Adrenal gland (tissue), 12 donors: Measurements from ENCODE around the gene METAP2. TPM values are rescaled to one million over a fixed set of nuclear protein-coding genes. Genes with fewer than 3 reads are reported as not detected.

Experiments used
- DNase-seq, 7 donors: peaks; one replicate each; pipeline ENCODE4 v3.0.0-alpha.2; 2019 to 2020
- H3K27ac ChIP-seq, 5 donors: fragments of 200-600 bp; sonication (generic) in 4 of 5; 1 replicate in 3 of 5; 2 replicates in 2 of 5; pipeline versions ENCODE4 v1.5.1 to v1.8.0; 2016 to 2020; ENCODE audit warnings: mild to moderate bottlenecking in 1 of 5
- H3K27me3 ChIP-seq: fragments of 200-600 bp; 2 replicates; pipeline ENCODE4 v1.8.0; 2021
- H3K36me3 ChIP-seq, 2 donors: fragments of 200-600 bp; replicated peaks in 1 of 2; 1 replicate in 1 of 2; 2 replicates in 1 of 2; pipeline versions ENCODE4 v1.5.1 to v1.8.0; 2018 to 2022
- H3K4me1 ChIP-seq, 2 donors: fragments of 200-600 bp; replicated peaks in 1 of 2; 1 replicate in 1 of 2; 2 replicates in 1 of 2; pipeline versions ENCODE4 v1.5.1 to v1.8.0; 2018 to 2021
- H3K4me3 ChIP-seq, 4 donors: fragments of 200-600 bp; sonication (generic) in 3 of 4; one replicate each; pipeline ENCODE4 v1.5.1; 2016 to 2018
- H3K9me3 ChIP-seq, 3 donors: fragments of 200-600 bp; sonication (generic) in 1 of 3; replicated peaks in 1 of 3; 1 replicate in 2 of 3; 2 replicates in 1 of 3; pipeline versions ENCODE4 v1.5.1 to v1.8.0; 2016 to 2021
- CTCF ChIP-seq, 6 experiments: fragments of 450-650 bp in 4 of 6; fragments of 200-600 bp in 2 of 6; sonication (generic) in 1 of 6; IDR thresholded peaks; 1 replicate in 5 of 6; 2 replicates in 1 of 6; pipeline versions ENCODE4 v1.5.1 to v1.8.0; 2016 to 2021; ENCODE audit warnings: antibody characterized with exemption in 6 of 6, mild to moderate bottlenecking in 2 of 6, moderate library complexity in 1 of 6
- POLR2A ChIP-seq, 2 donors: fragments of 450-650 bp; IDR thresholded peaks; one replicate each; pipeline ENCODE4 v1.6.1; 2017; ENCODE audit warnings: antibody characterized with exemption in 2 of 2, mild to moderate bottlenecking in 2 of 2, moderate library complexity in 1 of 2
- WGBS, 4 donors: extraction: QIAGEN DNeasy Blood & Tissue Kit in 2 of 4; methylation state at CpG; one replicate each; pipeline versions ENCODE4 v1.1.5 to v1.1.7; 2013 to 2017; 5-methylcytosine and 5-hydroxymethylcytosine counted together
- intact Hi-C, 2 donors: fragments of 100-400 bp; cut with DNase I; formaldehyde crosslinking; loops; one replicate each; pipeline versions ENCODE4 v1.14.1 to v1.15.0; 2022 to 2023
- polyA plus RNA-seq, 3 donors: library from polyadenylated mRNA; stranded (reverse); fragments of 200-250 nt in 2 of 3; fragments of 350-450 nt in 1 of 3; fragmentation: Illumina TruSeq in 1 of 3; extraction: RNeasy Lipid Tissue Mini Kit (QIAGEN cat#74804) in 1 of 3; gene quantifications; one replicate each; pipeline ENCODE4 v1.2.3, GENCODE V29; 2013 to 2014
- total RNA-seq, 9 donors: library from RNA; depleted of rRNA in 4 of 9; stranded (reverse); fragments of >200 nt in 4 of 9; fragments of 120-200 nt in 1 of 9; fragmentation: NEBNext Ultra II Directional in 1 of 9; extraction: Animal tissue kit (Norgen Biotek cat#: 25700) in 1 of 9; gene quantifications; one replicate each; pipeline versions ENCODE4 v1.1.0 to v1.2.4, GENCODE V29; 2013 to 2023
- donor health status: healthy with polysubstance abuse.
- donor health status: Bipolar disorder and iron deficiency.
- donor health status: DM: yes; HTN: yes; CAD: no.
- donor health status: DM: no; HTN: no; CAD: no.
- donor health status: DM: no; HTN: no; CAD: no.
- donor health status: DM: yes; HTN: yes; CAD: no.

Gene METAP2
- total and polyA plus RNA-seq, 12 donors: 43.2 to 142 (median 68.9) TPM

GRCh38 chr12:95506707-95507523 is 33.0 kb downstream of the METAP2 start:
- peak overlapping the region in 1 of 5 donors; percentile 2 for H3K27ac ChIP-seq
- no peak overlapping the region for H3K4me3 ChIP-seq
- peaks cover 12 to 14% of the 10 kb centered on the region in 2 donors for H3K4me1 ChIP-seq
- peaks cover 0 to 54% of the 10 kb centered on the region in 2 donors for H3K36me3 ChIP-seq
- no peaks in the 10 kb centered on the region for H3K9me3 ChIP-seq
- 83 to 84% (median 83%) methylated on average over 10 of the region's 10 CpGs for WGBS, 4 donors
- H3K27me3 ChIP-seq: no peaks in the 10 kb centered on the region
- no peak for DNase-seq
- no peak for TF ChIP-seq POLR2A (IDR thresholded peaks at IDR 0.05)
- TF ChIP-seq CTCF (IDR thresholded peaks at IDR 0.05): no peak
- intact Hi-C loops: no loop called here

- H3K27me3 ChIP-seq: no peaks in the 10 kb centered on the region
- peaks cover 0 to 63% of the 10 kb centered on the region in 2 donors for H3K36me3 ChIP-seq
- H3K27ac ChIP-seq: peak overlapping the region in 2 of 5 donors; percentile 38 to 55
- intact Hi-C loops: no loop called here
- TF ChIP-seq POLR2A (IDR thresholded peaks at IDR 0.05) (no peak), CTCF (IDR thresholded peaks at IDR 0.05) (no peak)
- H3K4me3 ChIP-seq: no peak overlapping the region
- H3K4me1 ChIP-seq: peaks cover 12 to 14% of the 10 kb centered on the region in 2 donors
- WGBS, 4 donors: 38 to 51% (median 47%) methylated on average over 3 of the region's 3 CpGs
- DNase-seq: peak in 5 of 7 donors; percentile 45 to 68 (median 64)
- H3K9me3 ChIP-seq: no peaks in the 10 kb centered on the region
These were observed 35.3 kb downstream of the METAP2 start for GRCh38 chr12:95509300-95509699.

GRCh38 chr12:95511977-95512376 is 38.0 kb downstream of the METAP2 start:
- intact Hi-C loops: no loop called here
- no peak for DNase-seq
- H3K36me3 ChIP-seq: peaks cover 0 to 39% of the 10 kb centered on the region in 2 donors

GRCh38 chr12:95513599-95513998 is 39.6 kb downstream of the METAP2 start:
- H3K4me1 ChIP-seq: peaks cover 13 to 14% of the 10 kb centered on the region in 2 donors
- H3K4me3 ChIP-seq: no peak overlapping the region
- TF ChIP-seq CTCF (IDR thresholded peaks at IDR 0.05): no peak
- no peak for TF ChIP-seq POLR2A (IDR thresholded peaks at IDR 0.05)
- peaks cover 0 to 34% of the 10 kb centered on the region in 2 donors for H3K36me3 ChIP-seq
- DNase-seq: no peak
- 97 to 99% (median 98%) methylated on average over 5 of the region's 5 CpGs for WGBS, 4 donors
- no peaks in the 10 kb centered on the region for H3K9me3 ChIP-seq
- H3K27me3 ChIP-seq: no peaks in the 10 kb centered on the region
- intact Hi-C loops: no loop called here
- no peak overlapping the region for H3K27ac ChIP-seq

More at GRCh38 chr12:95511977-95512376, 38.0 kb downstream of the METAP2 start:
- WGBS, 4 donors: 50 to 95% (median 85%) methylated on average over 1 of the region's 1 CpG
- Histone ChIP-seq H3K27me3 (no peaks in the 10 kb centered on the region), H3K9me3 (no peaks in the 10 kb centered on the region), H3K4me1 (peaks cover 14 to 17% of the 10 kb centered on the region in 2 donors), H3K4me3 (no peak overlapping the region), H3K27ac (no peak overlapping the region)
- TF ChIP-seq CTCF (IDR thresholded peaks at IDR 0.05): no peak
- no peak for TF ChIP-seq POLR2A (IDR thresholded peaks at IDR 0.05)
